ENCODE measurements around the gene C15orf40.
A peak's percentile ranks its signal among the peaks of the same experiment; 100 is the strongest.

C15orf40 gene

GRCh38 chr15:82992436-82992998, 18.9 kb downstream of the C15orf40 start:
- no peak for DNase-seq

- peak; percentile 35 for DNase-seq
These were observed 25.0 kb downstream of the C15orf40 start for GRCh38 chr15:82986442-82986780.

GRCh38 chr15:82985688-82986441, 25.6 kb downstream of the C15orf40 start, which contains the start of gene RAMAC:
RAMAC (plus strand) TSS chr15:82986210; CDS start chr15:82989019, 2,809 bp downstream.
- DNase-seq = peak; percentile 94

- no peak for DNase-seq
These were observed 30.5 kb downstream of the C15orf40 start for GRCh38 chr15:82980981-82981380.

GRCh38 chr15:82979726-82980125, 31.7 kb downstream of the C15orf40 start:
- DNase-seq = no peak

GRCh38 chr15:82978438-82978837, 33.0 kb downstream of the C15orf40 start:
- no peak for DNase-seq

GRCh38 chr15:82977076-82977475, 34.4 kb downstream of the C15orf40 start:
- no peak for DNase-seq

GRCh38 chr15:82972990-82973389, 38.4 kb downstream of the C15orf40 start:
- DNase-seq = no peak

GRCh38 chr15:82971218-82971984, 40.0 kb downstream of the C15orf40 start:
- DNase-seq = no peak

GRCh38 chr15:82970696-82971095, 40.7 kb downstream of the C15orf40 start:
- no peak for DNase-seq

GRCh38 chr15:82970078-82970686, 41.3 kb downstream of the C15orf40 start:
- no peak for DNase-seq

- DNase-seq = no peak
These were observed 42.1 kb downstream of the C15orf40 start for GRCh38 chr15:82969353-82969752.

GRCh38 chr15:82968066-82968465, 43.4 kb downstream of the C15orf40 start:
- no peak for DNase-seq

- peak; percentile 37 for DNase-seq
These were observed 44.8 kb downstream of the C15orf40 start for GRCh38 chr15:82966671-82967071.

GRCh38 chr15:82964890-82965289, 46.5 kb downstream of the C15orf40 start:
- no peak for DNase-seq

GRCh38 chr15:82963471-82964341, 47.7 kb downstream of the C15orf40 start:
- no peak for DNase-seq

GRCh38 chr15:82960766-82961165, 50.7 kb downstream of the C15orf40 start:
- DNase-seq = no peak

- no peak for DNase-seq
These were observed 52.0 kb downstream of the C15orf40 start for GRCh38 chr15:82959423-82959822.

- no peak for DNase-seq
These were observed 52.8 kb downstream of the C15orf40 start for GRCh38 chr15:82958638-82959037.

- peak; percentile 19 for DNase-seq
These were observed 59.0 kb downstream of the C15orf40 start, which contains the start of gene HOMER2 for GRCh38 chr15:82952158-82953081. HOMER2 (minus strand) TSS chr15:82952720; CDS start chr15:82952535, 185 bp downstream.

All from activated CD4-positive, alpha-beta T cell treated with anti-CD3 and anti-CD28 coated beads for 48 hours (primary cell).